Stimulated activated CD4-positive, alpha-beta T cell treated with anti-CD3 and anti-CD28 coated beads, Interleukin-2, amount 100 ng/mL, for 24 hours (primary cell): Measurements from ENCODE around the gene BBLN.
"Not testable (repeated sequence)": the region's sequence is repeated elsewhere in the genome, so short reads cannot be mapped to it uniquely, and the experiment has no call there.

Experiments used
- DNase-seq, 2 donors: peaks; one replicate each; pipeline ENCODE4 v3.0.0-alpha.2; 2020

Gene BBLN

GRCh38 chr9:128159784-128160602, at the start of gene BBLN:
Gene BBLN, plus strand, starts transcription at chr9:128160265. Its CDS starts 143 bp downstream, at chr9:128160408.
- peak; percentile 94 to 97 for DNase-seq

GRCh38 chr9:128111726-128112125, 48.3 kb upstream of the BBLN start:
- not testable (repeated sequence) for DNase-seq

- DNase-seq, result no peak
Observed at GRCh38 chr9:128113526-128114325, 46.3 kb upstream of the BBLN start.

- DNase-seq, result no peak
Observed at GRCh38 chr9:128114326-128115186, 45.5 kb upstream of the BBLN start.

GRCh38 chr9:128115187-128116103, 44.6 kb upstream of the BBLN start:
- no peak for DNase-seq

- DNase-seq, result no peak
Observed at GRCh38 chr9:128116104-128117083, 43.7 kb upstream of the BBLN start.

- peak; percentile 100 for DNase-seq
Observed at GRCh38 chr9:128117613-128118471, 42.2 kb upstream of the BBLN start.

- DNase-seq, result no peak
Observed at GRCh38 chr9:128118472-128118857, 41.6 kb upstream of the BBLN start.

- DNase-seq, result no peak
Observed at GRCh38 chr9:128118971-128119665, 40.9 kb upstream of the BBLN start.

GRCh38 chr9:128120061-128120740, 39.9 kb upstream of the BBLN start:
- DNase-seq, result no peak

- DNase-seq, result no peak
Observed at GRCh38 chr9:128120741-128121465, 39.2 kb upstream of the BBLN start.

- DNase-seq, result no peak
Observed at GRCh38 chr9:128121466-128121810, 38.6 kb upstream of the BBLN start.

- DNase-seq, result no peak
Observed at GRCh38 chr9:128121924-128122808, 37.9 kb upstream of the BBLN start.

- no peak for DNase-seq
Observed at GRCh38 chr9:128122809-128123175, 37.3 kb upstream of the BBLN start.

- DNase-seq, result no peak
Observed at GRCh38 chr9:128123451-128124080, 36.5 kb upstream of the BBLN start.

GRCh38 chr9:128124451-128124850, 35.6 kb upstream of the BBLN start:
- no peak for DNase-seq
